Measurements from ENCODE around the gene NFIA. TPM values are rescaled to one million over a fixed set of nuclear protein-coding genes. Genes with fewer than 3 reads are reported as not detected.
A peak's percentile ranks its signal among the peaks of the same experiment; 100 is the strongest.

Gene NFIA
- total and polyA plus RNA-seq, 9 of the 15 experiments (the other 6 are each of a cell fraction or from before 2014, with no cell fraction given), result 5.3 to 24.9 (median 9.8) TPM

GRCh38 chr1:61204528-61204927 is 122.2 kb downstream of the NFIA start (continued):
- TF ChIP-seq NCOR1 (IDR thresholded peaks at IDR 0.05) (peak; percentile 86), ARID1B (IDR thresholded peaks at IDR 0.05) (peak; percentile 89), NFIX (CRISPR knock-in tag; IDR thresholded peaks at IDR 0.05; ENCODE audit: low read depth) (no peak), TRIM24 (IDR thresholded peaks at IDR 0.05) (peak; percentile 61 to 79; a peak in 3 of 4 replicates), NCOA1 (IDR thresholded peaks at IDR 0.05; ENCODE audit: low read depth) (peak; percentile 22; the same call in 1 of the 2 replicates), ZNF347 (CRISPR knock-in tag; IDR thresholded peaks at IDR 0.05; ENCODE audit: low read depth) (no peak), CC2D1A (IDR thresholded peaks at IDR 0.05) (peak; percentile 56; the same call in 1 of the 2 replicates), PPARD (CRISPR knock-in tag; IDR thresholded peaks at IDR 0.05) (no peak), SMARCE1 (IDR thresholded peaks at IDR 0.05) (peak; percentile 36; the same call in 1 of the 2 replicates), ZNF507 (tag; conservative IDR thresholded peaks at IDR 0.05) (no peak), SMAD3 (CRISPR knock-in tag; conservative IDR thresholded peaks at IDR 0.05) (no peak), ZFP36 (IDR thresholded peaks at IDR 0.05; ENCODE audit: low read depth, low read length, partially characterized antibody) (no peak), GTF2A2 (tag; IDR thresholded peaks at IDR 0.05) (no peak), MTA2 (IDR thresholded peaks at IDR 0.05; ENCODE audit: low read depth) (peak; percentile 65), MECOM (CRISPR knock-in tag; IDR thresholded peaks at IDR 0.05) (peak; percentile 24; the same call in 1 of the 2 replicates), ZNF766 (CRISPR knock-in tag; conservative IDR thresholded peaks at IDR 0.05) (no peak), CTBP1 (IDR thresholded peaks at IDR 0.05; ENCODE audit: borderline replicate concordance) (peak; percentile 60), KDM1A (IDR thresholded peaks at IDR 0.05) (peak; percentile 28 to 54; a peak in 2 of 4 replicates), WHSC1 (IDR thresholded peaks at IDR 0.05; ENCODE audit: low read length) (no peak), ZC3H11A (IDR thresholded peaks at IDR 0.05; ENCODE audit: low read depth, low read length) (no peak), ZNF23 (CRISPR knock-in tag; IDR thresholded peaks at IDR 0.05) (no peak), ZNF121 (CRISPR knock-in tag; conservative IDR thresholded peaks at IDR 0.05) (no peak), ZNF584 (CRISPR knock-in tag; IDR thresholded peaks at IDR 0.05; ENCODE audit: low read depth) (no peak), EP400 (IDR thresholded peaks at IDR 0.05) (no peak), CREM (IDR thresholded peaks at IDR 0.05; ENCODE audit: low read depth) (peak; percentile 18; the same call in 1 of the 2 replicates), ZNF740 (CRISPR knock-in tag; IDR thresholded peaks at IDR 0.05) (0 out of 2 replicates have a peak, but pooled peaks have one; percentile 33), ZNF740 (tag; IDR thresholded peaks at IDR 0.05) (peak in 1 of 2 experiments; percentile 68; a peak in 2 of 4 replicates), KLF16 (IDR thresholded peaks at IDR 0.05) (peak; percentile 59; the same call in 1 of the 2 replicates)
- TF ChIP-seq, protein P1, sequence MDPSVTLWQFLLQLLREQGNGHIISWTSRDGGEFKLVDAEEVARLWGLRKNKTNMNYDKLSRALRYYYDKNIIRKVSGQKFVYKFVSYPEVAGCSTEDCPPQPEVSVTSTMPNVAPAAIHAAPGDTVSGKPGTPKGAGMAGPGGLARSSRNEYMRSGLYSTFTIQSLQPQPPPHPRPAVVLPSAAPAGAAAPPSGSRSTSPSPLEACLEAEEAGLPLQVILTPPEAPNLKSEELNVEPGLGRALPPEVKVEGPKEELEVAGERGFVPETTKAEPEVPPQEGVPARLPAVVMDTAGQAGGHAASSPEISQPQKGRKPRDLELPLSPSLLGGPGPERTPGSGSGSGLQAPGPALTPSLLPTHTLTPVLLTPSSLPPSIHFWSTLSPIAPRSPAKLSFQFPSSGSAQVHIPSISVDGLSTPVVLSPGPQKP (CRISPR knock-in tag; IDR thresholded peaks at IDR 0.05), result no peak
- TF ChIP-seq, protein P2, sequence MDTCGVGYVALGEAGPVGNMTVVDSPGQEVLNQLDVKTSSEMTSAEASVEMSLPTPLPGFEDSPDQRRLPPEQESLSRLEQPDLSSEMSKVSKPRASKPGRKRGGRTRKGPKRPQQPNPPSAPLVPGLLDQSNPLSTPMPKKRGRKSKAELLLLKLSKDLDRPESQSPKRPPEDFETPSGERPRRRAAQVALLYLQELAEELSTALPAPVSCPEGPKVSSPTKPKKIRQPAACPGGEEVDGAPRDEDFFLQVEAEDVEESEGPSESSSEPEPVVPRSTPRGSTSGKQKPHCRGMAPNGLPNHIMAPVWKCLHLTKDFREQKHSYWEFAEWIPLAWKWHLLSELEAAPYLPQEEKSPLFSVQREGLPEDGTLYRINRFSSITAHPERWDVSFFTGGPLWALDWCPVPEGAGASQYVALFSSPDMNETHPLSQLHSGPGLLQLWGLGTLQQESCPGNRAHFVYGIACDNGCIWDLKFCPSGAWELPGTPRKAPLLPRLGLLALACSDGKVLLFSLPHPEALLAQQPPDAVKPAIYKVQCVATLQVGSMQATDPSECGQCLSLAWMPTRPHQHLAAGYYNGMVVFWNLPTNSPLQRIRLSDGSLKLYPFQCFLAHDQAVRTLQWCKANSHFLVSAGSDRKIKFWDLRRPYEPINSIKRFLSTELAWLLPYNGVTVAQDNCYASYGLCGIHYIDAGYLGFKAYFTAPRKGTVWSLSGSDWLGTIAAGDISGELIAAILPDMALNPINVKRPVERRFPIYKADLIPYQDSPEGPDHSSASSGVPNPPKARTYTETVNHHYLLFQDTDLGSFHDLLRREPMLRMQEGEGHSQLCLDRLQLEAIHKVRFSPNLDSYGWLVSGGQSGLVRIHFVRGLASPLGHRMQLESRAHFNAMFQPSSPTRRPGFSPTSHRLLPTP (IDR thresholded peaks at IDR 0.05; ENCODE audit: borderline replicate concordance, extremely low read depth, insufficient read length), result no peak
